ENCODE data around the gene UTP20. TPM values are rescaled to one million over a fixed set of nuclear protein-coding genes. Genes with fewer than 3 reads are reported as not detected.

Gene UTP20
- 16.2 TPM for total RNA-seq

- H3K4me3 ChIP-seq (ENCODE audit: low read length in 3 of 3), result peak within 1 kb of the TSS; percentile 90 to 100 (median 98)
- H3K9me3 ChIP-seq (ENCODE audit: control insufficient read depth in 3 of 3, low read length in 3 of 3), result no peaks in the 10 kb centered on the region
- H3K4me1 ChIP-seq (ENCODE audit: control insufficient read depth in 3 of 3, insufficient read depth in 3 of 3, low read length in 3 of 3), result peaks cover 3 to 8% (median 6%) of the 10 kb centered on the region in 3 donors
- no peak within 1 kb of the TSS for H3K27ac ChIP-seq (ENCODE audit: low read depth, low read length)
- peaks cover 0 to 8% (median 6%) of the 10 kb centered on the region in 3 donors for H3K36me3 ChIP-seq (ENCODE audit: control insufficient read depth in 3 of 3, insufficient read depth in 3 of 3, low read length in 3 of 3)
- H3K9ac ChIP-seq (ENCODE audit: low read depth in 1 of 3, low read length in 3 of 3), result peak within 1 kb of the TSS; percentile 81 to 92 (median 85)
- no peaks in the 10 kb centered on the region for H3K27me3 ChIP-seq (ENCODE audit: control insufficient read depth in 3 of 3, insufficient read depth in 3 of 3, low read length in 3 of 3)
These were observed at the start of gene UTP20 for GRCh38 chr12:101280006-101280505. UTP20 (plus strand) TSS chr12:101280105; CDS start chr12:101280283, 178 bp downstream.

- Histone ChIP-seq H3K27me3 (ENCODE audit: control insufficient read depth in 3 of 3, insufficient read depth in 3 of 3, low read length in 3 of 3) (no peaks in the 10 kb centered on the region), H3K9me3 (ENCODE audit: control insufficient read depth in 3 of 3, low read length in 3 of 3) (no peaks in the 10 kb centered on the region), H3K9ac (ENCODE audit: low read depth in 1 of 3, low read length in 3 of 3) (no peak overlapping the region), H3K4me1 (ENCODE audit: control insufficient read depth in 3 of 3, insufficient read depth in 3 of 3, low read length in 3 of 3) (no peaks in the 10 kb centered on the region), H3K27ac (ENCODE audit: low read depth, low read length) (no peak overlapping the region), H3K4me3 (ENCODE audit: low read length in 3 of 3) (no peak overlapping the region), H3K36me3 (ENCODE audit: control insufficient read depth in 3 of 3, insufficient read depth in 3 of 3, low read length in 3 of 3) (no peaks in the 10 kb centered on the region)
These were observed 49.4 kb upstream of the UTP20 start for GRCh38 chr12:101230547-101230946.

GRCh38 chr12:101231636-101232035 is 48.3 kb upstream of the UTP20 start:
- no peaks in the 10 kb centered on the region for H3K4me1 ChIP-seq (ENCODE audit: control insufficient read depth in 3 of 3, insufficient read depth in 3 of 3, low read length in 3 of 3)
- no peak overlapping the region for H3K4me3 ChIP-seq (ENCODE audit: low read length in 3 of 3)
- no peaks in the 10 kb centered on the region for H3K36me3 ChIP-seq (ENCODE audit: control insufficient read depth in 3 of 3, insufficient read depth in 3 of 3, low read length in 3 of 3)
- H3K9ac ChIP-seq (ENCODE audit: low read depth in 1 of 3, low read length in 3 of 3), result no peak overlapping the region
- no peaks in the 10 kb centered on the region for H3K9me3 ChIP-seq (ENCODE audit: control insufficient read depth in 3 of 3, low read length in 3 of 3)
- no peaks in the 10 kb centered on the region for H3K27me3 ChIP-seq (ENCODE audit: control insufficient read depth in 3 of 3, insufficient read depth in 3 of 3, low read length in 3 of 3)
- no peak overlapping the region for H3K27ac ChIP-seq (ENCODE audit: low read depth, low read length)

GRCh38 chr12:101235686-101236085 is 44.2 kb upstream of the UTP20 start:
- H3K27ac ChIP-seq (ENCODE audit: low read depth, low read length), result no peak overlapping the region
- no peak overlapping the region for H3K9ac ChIP-seq (ENCODE audit: low read depth in 1 of 3, low read length in 3 of 3)
- H3K4me1 ChIP-seq (ENCODE audit: control insufficient read depth in 3 of 3, insufficient read depth in 3 of 3, low read length in 3 of 3), result no peaks in the 10 kb centered on the region
- H3K36me3 ChIP-seq (ENCODE audit: control insufficient read depth in 3 of 3, insufficient read depth in 3 of 3, low read length in 3 of 3), result no peaks in the 10 kb centered on the region
- peaks cover 0 to 8% (median 0%) of the 10 kb centered on the region in 3 donors for H3K27me3 ChIP-seq (ENCODE audit: control insufficient read depth in 3 of 3, insufficient read depth in 3 of 3, low read length in 3 of 3)
- no peaks in the 10 kb centered on the region for H3K9me3 ChIP-seq (ENCODE audit: control insufficient read depth in 3 of 3, low read length in 3 of 3)
- no peak overlapping the region for H3K4me3 ChIP-seq (ENCODE audit: low read length in 3 of 3)

- H3K27ac ChIP-seq (ENCODE audit: low read depth, low read length), result no peak overlapping the region
- H3K9ac ChIP-seq (ENCODE audit: low read depth in 1 of 3, low read length in 3 of 3), result no peak overlapping the region
- H3K27me3 ChIP-seq (ENCODE audit: control insufficient read depth in 3 of 3, insufficient read depth in 3 of 3, low read length in 3 of 3), result peaks cover 0 to 8% (median 0%) of the 10 kb centered on the region in 3 donors
- peaks cover 0 to 4% (median 0%) of the 10 kb centered on the region in 3 donors for H3K9me3 ChIP-seq (ENCODE audit: control insufficient read depth in 3 of 3, low read length in 3 of 3)
- H3K4me3 ChIP-seq (ENCODE audit: low read length in 3 of 3), result no peak overlapping the region
- H3K36me3 ChIP-seq (ENCODE audit: control insufficient read depth in 3 of 3, insufficient read depth in 3 of 3, low read length in 3 of 3), result no peaks in the 10 kb centered on the region
- H3K4me1 ChIP-seq (ENCODE audit: control insufficient read depth in 3 of 3, insufficient read depth in 3 of 3, low read length in 3 of 3), result no peaks in the 10 kb centered on the region
These were observed 41.6 kb upstream of the UTP20 start for GRCh38 chr12:101238306-101238705.

- Histone ChIP-seq H3K4me1 (ENCODE audit: control insufficient read depth in 3 of 3, insufficient read depth in 3 of 3, low read length in 3 of 3) (no peaks in the 10 kb centered on the region), H3K27me3 (ENCODE audit: control insufficient read depth in 3 of 3, insufficient read depth in 3 of 3, low read length in 3 of 3) (peaks cover 0 to 8% (median 0%) of the 10 kb centered on the region in 3 donors), H3K9ac (ENCODE audit: low read depth in 1 of 3, low read length in 3 of 3) (no peak overlapping the region), H3K9me3 (ENCODE audit: control insufficient read depth in 3 of 3, low read length in 3 of 3) (peaks cover 0 to 4% (median 0%) of the 10 kb centered on the region in 3 donors), H3K4me3 (ENCODE audit: low read length in 3 of 3) (no peak overlapping the region), H3K36me3 (ENCODE audit: control insufficient read depth in 3 of 3, insufficient read depth in 3 of 3, low read length in 3 of 3) (no peaks in the 10 kb centered on the region), H3K27ac (ENCODE audit: low read depth, low read length) (no peak overlapping the region)
These were observed 41.0 kb upstream of the UTP20 start for GRCh38 chr12:101238800-101239329.

GRCh38 chr12:101243074-101243473 is 36.8 kb upstream of the UTP20 start:
- H3K36me3 ChIP-seq (ENCODE audit: control insufficient read depth in 3 of 3, insufficient read depth in 3 of 3, low read length in 3 of 3), result no peaks in the 10 kb centered on the region
- H3K27ac ChIP-seq (ENCODE audit: low read depth, low read length), result no peak overlapping the region
- no peak overlapping the region for H3K4me3 ChIP-seq (ENCODE audit: low read length in 3 of 3)
- no peaks in the 10 kb centered on the region for H3K4me1 ChIP-seq (ENCODE audit: control insufficient read depth in 3 of 3, insufficient read depth in 3 of 3, low read length in 3 of 3)
- H3K9ac ChIP-seq (ENCODE audit: low read depth in 1 of 3, low read length in 3 of 3), result no peak overlapping the region
- H3K27me3 ChIP-seq (ENCODE audit: control insufficient read depth in 3 of 3, insufficient read depth in 3 of 3, low read length in 3 of 3), result peaks cover 0 to 8% (median 0%) of the 10 kb centered on the region in 3 donors
- H3K9me3 ChIP-seq (ENCODE audit: control insufficient read depth in 3 of 3, low read length in 3 of 3), result peaks cover 0 to 4% (median 0%) of the 10 kb centered on the region in 3 donors

- Histone ChIP-seq H3K4me1 (ENCODE audit: control insufficient read depth in 3 of 3, insufficient read depth in 3 of 3, low read length in 3 of 3) (no peaks in the 10 kb centered on the region), H3K9me3 (ENCODE audit: control insufficient read depth in 3 of 3, low read length in 3 of 3) (peaks cover 0 to 4% (median 0%) of the 10 kb centered on the region in 3 donors), H3K4me3 (ENCODE audit: low read length in 3 of 3) (no peak overlapping the region), H3K27me3 (ENCODE audit: control insufficient read depth in 3 of 3, insufficient read depth in 3 of 3, low read length in 3 of 3) (peaks cover 0 to 8% (median 0%) of the 10 kb centered on the region in 3 donors), H3K9ac (ENCODE audit: low read depth in 1 of 3, low read length in 3 of 3) (no peak overlapping the region), H3K36me3 (ENCODE audit: control insufficient read depth in 3 of 3, insufficient read depth in 3 of 3, low read length in 3 of 3) (no peaks in the 10 kb centered on the region), H3K27ac (ENCODE audit: low read depth, low read length) (no peak overlapping the region)
These were observed 36.3 kb upstream of the UTP20 start for GRCh38 chr12:101243616-101244015.

- Histone ChIP-seq H3K4me3 (ENCODE audit: low read length in 3 of 3) (no peak overlapping the region), H3K4me1 (ENCODE audit: control insufficient read depth in 3 of 3, insufficient read depth in 3 of 3, low read length in 3 of 3) (no peaks in the 10 kb centered on the region), H3K9ac (ENCODE audit: low read depth in 1 of 3, low read length in 3 of 3) (no peak overlapping the region), H3K36me3 (ENCODE audit: control insufficient read depth in 3 of 3, insufficient read depth in 3 of 3, low read length in 3 of 3) (no peaks in the 10 kb centered on the region), H3K27ac (ENCODE audit: low read depth, low read length) (no peak overlapping the region), H3K27me3 (ENCODE audit: control insufficient read depth in 3 of 3, insufficient read depth in 3 of 3, low read length in 3 of 3) (peaks cover 0 to 4% (median 0%) of the 10 kb centered on the region in 3 donors), H3K9me3 (ENCODE audit: control insufficient read depth in 3 of 3, low read length in 3 of 3) (peaks cover 0 to 6% (median 0%) of the 10 kb centered on the region in 3 donors)
These were observed 23.6 kb upstream of the UTP20 start for GRCh38 chr12:101256266-101256665.

- peaks cover 0 to 6% (median 0%) of the 10 kb centered on the region in 3 donors for H3K9me3 ChIP-seq (ENCODE audit: control insufficient read depth in 3 of 3, low read length in 3 of 3)
- H3K27me3 ChIP-seq (ENCODE audit: control insufficient read depth in 3 of 3, insufficient read depth in 3 of 3, low read length in 3 of 3), result peaks cover 0 to 4% (median 0%) of the 10 kb centered on the region in 3 donors
- no peak overlapping the region for H3K4me3 ChIP-seq (ENCODE audit: low read length in 3 of 3)
- H3K9ac ChIP-seq (ENCODE audit: low read depth in 1 of 3, low read length in 3 of 3), result no peak overlapping the region
- H3K4me1 ChIP-seq (ENCODE audit: control insufficient read depth in 3 of 3, insufficient read depth in 3 of 3, low read length in 3 of 3), result no peaks in the 10 kb centered on the region
- H3K36me3 ChIP-seq (ENCODE audit: control insufficient read depth in 3 of 3, insufficient read depth in 3 of 3, low read length in 3 of 3), result no peaks in the 10 kb centered on the region
- no peak overlapping the region for H3K27ac ChIP-seq (ENCODE audit: low read depth, low read length)
These were observed 22.5 kb upstream of the UTP20 start for GRCh38 chr12:101257357-101257756.

All from skeletal muscle tissue (tissue), 4 donors.